A204.1 (cell line): ENCODE results near the gene HIC1.
"Not testable (repeated sequence)": the region's sequence is repeated elsewhere in the genome, so short reads cannot be mapped to it uniquely, and the experiment has no call there.

Experiments used
- FAIRE-seq: peaks from 2 replicates; lab custom pipeline; 2012; peaks lifted over from hg19 to GRCh38; lab: Jason Lieb, UNC

HIC1 gene

GRCh38 chr17:2054512-2055291 lies at the start of gene HIC1:
Gene HIC1, plus strand, starts transcription at chr17:2055103. Its CDS starts 1,588 bp downstream, at chr17:2056691.
- FAIRE-seq: no peak

- no peak for FAIRE-seq
These were observed 46.4 kb upstream of the HIC1 start for GRCh38 chr17:2008332-2009126.

GRCh38 chr17:2009737-2010136 lies 45.2 kb upstream of the HIC1 start:
- no peak for FAIRE-seq

GRCh38 chr17:2011411-2012371 lies 43.2 kb upstream of the HIC1 start:
- no peak for FAIRE-seq

GRCh38 chr17:2012499-2012898 lies 42.4 kb upstream of the HIC1 start:
- FAIRE-seq: no peak

GRCh38 chr17:2013220-2013993 lies 41.5 kb upstream of the HIC1 start:
- not testable (repeated sequence) for FAIRE-seq

- FAIRE-seq: no peak
These were observed 40.9 kb upstream of the HIC1 start for GRCh38 chr17:2013994-2014317.

GRCh38 chr17:2015314-2015713 lies 39.6 kb upstream of the HIC1 start:
- FAIRE-seq: no peak

GRCh38 chr17:2016494-2016893 lies 38.4 kb upstream of the HIC1 start:
- FAIRE-seq: no peak

- no peak for FAIRE-seq
These were observed 37.5 kb upstream of the HIC1 start for GRCh38 chr17:2017274-2017941.

- FAIRE-seq: no peak
These were observed 36.0 kb upstream of the HIC1 start for GRCh38 chr17:2018716-2019510.

GRCh38 chr17:2019723-2020122 lies 35.2 kb upstream of the HIC1 start:
- FAIRE-seq: no peak

GRCh38 chr17:2020721-2021120 lies 34.2 kb upstream of the HIC1 start:
- FAIRE-seq: no peak

GRCh38 chr17:2022647-2023240 lies 32.2 kb upstream of the HIC1 start:
- no peak for FAIRE-seq

GRCh38 chr17:2023256-2023655 lies 31.6 kb upstream of the HIC1 start:
- FAIRE-seq: no peak

- no peak for FAIRE-seq
These were observed 31.0 kb upstream of the HIC1 start for GRCh38 chr17:2023692-2024571.

GRCh38 chr17:2024572-2025219 lies 30.2 kb upstream of the HIC1 start:
- no peak for FAIRE-seq

- no peak for FAIRE-seq
These were observed 29.7 kb upstream of the HIC1 start, which contains the start of gene RTN4RL1 for GRCh38 chr17:2025220-2025621. Gene RTN4RL1, minus strand, starts transcription at chr17:2025334. Its CDS starts 469 bp downstream, at chr17:2024865.
